Activated CD8-positive, alpha-beta memory T cell treated with anti-CD3 and anti-CD28 coated beads, Interleukin-2, amount 10 ng/mL, durations not matched to agents 7 days and 5 days (primary cell): ENCODE measurements around the gene TAP1. TPM values are rescaled to one million over a fixed set of nuclear protein-coding genes. Genes with fewer than 3 reads are reported as not detected.
"Not testable (repeated sequence)": the region's sequence is repeated elsewhere in the genome, so short reads cannot be mapped to it uniquely, and the experiment has no call there.

Experiments
- ATAC-seq: fragments of 150-1000 bp; cut with Tn5 transposase; one replicate; pipeline ENCODE4 v1.10.0; 2021; ENCODE audit warnings: moderate library complexity
- CTCF ChIA-PET: fragments of 350-600 bp; sonication (Branson Sonifier 250); formaldehyde crosslinking; loops from one replicate; lab custom pipeline; 2021; ENCODE audit warnings: antibody characterized with exemption; lab: Charles Lee
- DNase-seq: peaks from one replicate; pipeline ENCODE4 v3.0.0-alpha.2; 2020
- H3K27ac Mint-ChIP-seq: one replicate; pipeline ENCODE4 v1.8.0; 2021; ENCODE audit warnings: mild to moderate bottlenecking, mixed read lengths
- H3K27me3 Mint-ChIP-seq: one replicate; pipeline ENCODE4 v1.8.0; 2021; ENCODE audit warnings: mixed read lengths
- H3K36me3 Mint-ChIP-seq: one replicate; pipeline ENCODE4 v1.8.0; 2021; ENCODE audit warnings: mild to moderate bottlenecking, mixed read lengths
- H3K4me1 Mint-ChIP-seq: one replicate; pipeline ENCODE4 v1.8.0; 2021; ENCODE audit warnings: mixed read lengths
- H3K4me3 Mint-ChIP-seq: one replicate; pipeline ENCODE4 v1.8.0; 2021; ENCODE audit warnings: mild to moderate bottlenecking, moderate library complexity, mixed read lengths
- H3K9me3 Mint-ChIP-seq: one replicate; pipeline ENCODE4 v1.8.0; 2022; ENCODE audit warnings: low read depth, mixed read lengths
- total RNA-seq, 2 experiments: library from RNA; stranded (reverse); gene quantifications; one replicate each; pipeline ENCODE4 v1.2.3, GENCODE V29; 2021

TAP1 gene
- total RNA-seq, 2 experiments from 2014 or later: 407 to 417 TPM

GRCh38 chr6:32880962-32881361 lies 27.5 kb upstream of the TAP1 start:
- CTCF ChIA-PET: interaction anchor here (8.0 to 8.5 kb wide), 2 partner anchors 12 to 104 kb away, joined by 40 to 46 read pairs; no protein-coding TSS in a partner anchor
- not testable (repeated sequence) for H3K4me3 Mint-ChIP-seq, ATAC-seq, H3K27ac Mint-ChIP-seq, H3K4me1 Mint-ChIP-seq, H3K36me3 Mint-ChIP-seq, H3K27me3 Mint-ChIP-seq, DNase-seq, H3K9me3 Mint-ChIP-seq

DNA sequence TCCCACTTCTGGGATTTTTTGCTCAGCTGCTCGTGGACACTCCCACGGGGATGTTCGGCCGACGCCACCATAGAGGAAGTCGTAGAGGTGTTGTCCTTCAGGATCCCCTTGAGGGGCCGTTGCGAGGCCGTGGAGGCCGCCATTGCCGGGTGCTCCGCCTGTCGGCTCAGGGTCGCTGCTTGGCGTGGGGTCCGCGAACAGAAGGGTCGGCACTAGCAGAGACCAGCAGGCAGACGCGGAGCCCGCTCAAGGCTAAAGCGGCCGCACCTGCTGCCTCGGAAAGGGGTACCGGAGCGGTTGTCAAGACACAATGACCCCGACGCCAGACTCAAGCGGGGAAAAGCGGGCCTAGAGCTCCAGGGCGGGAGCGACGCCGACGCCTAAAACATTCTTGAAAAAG lies 26.2 kb upstream of the TAP1 start:
- Mint-ChIP-seq H3K4me3 (no peak overlapping the region), H3K27ac (no peak overlapping the region), H3K9me3 (no peaks in the 10 kb centered on the region), H3K36me3 (peaks cover 3% of the 10 kb centered on the region), H3K4me1 (peaks cover 3% of the 10 kb centered on the region), H3K27me3 (peaks cover 9% of the 10 kb centered on the region)
- DNase-seq (no peak), ATAC-seq (no peak)
- CTCF ChIA-PET: interaction anchor here (1.0 to 8.5 kb wide), 3 partner anchors 10 to 105 kb away, joined by 3 to 46 read pairs (median 40); no protein-coding TSS in a partner anchor

DNA sequence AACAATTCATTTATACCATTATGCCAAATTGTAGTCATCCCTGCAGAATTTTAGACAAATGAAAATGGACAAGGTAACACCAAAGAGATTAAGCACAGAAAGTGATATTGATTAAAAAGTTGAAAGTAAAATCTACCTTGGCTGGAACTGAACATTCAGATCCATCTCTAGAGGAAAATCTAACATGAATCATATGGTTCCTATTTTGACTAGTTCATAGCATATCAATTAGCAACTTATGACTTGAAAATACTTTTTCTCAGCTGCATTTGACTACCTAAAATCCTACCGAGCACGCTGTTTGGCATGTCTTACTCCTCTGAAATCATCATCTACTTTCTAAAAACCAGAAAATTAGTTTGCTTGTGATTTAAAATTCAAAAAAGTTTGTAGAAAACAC lies 23.1 kb upstream of the TAP1 start:
- no peak overlapping the region for H3K27ac Mint-ChIP-seq
- peaks cover 3% of the 10 kb centered on the region for H3K9me3 Mint-ChIP-seq
- ATAC-seq (no peak), DNase-seq (no peak)
- peaks cover 2% of the 10 kb centered on the region for H3K4me1 Mint-ChIP-seq
- H3K27me3 Mint-ChIP-seq: peaks cover 12% of the 10 kb centered on the region
- CTCF ChIA-PET: interaction anchor here (1.0 to 15.4 kb wide), 7 partner anchors 7 to 108 kb away, joined by 3 to 289 read pairs (median 7); partner anchors contain the start of genes PSMB8 and TAP2
- H3K36me3 Mint-ChIP-seq: peaks cover 11% of the 10 kb centered on the region
- H3K4me3 Mint-ChIP-seq: no peak overlapping the region

- not testable (repeated sequence) for H3K27ac Mint-ChIP-seq, H3K36me3 Mint-ChIP-seq, H3K9me3 Mint-ChIP-seq, DNase-seq, H3K4me1 Mint-ChIP-seq, H3K4me3 Mint-ChIP-seq, ATAC-seq
- CTCF ChIA-PET: interaction anchor here (8.5 to 15.4 kb wide), 2 partner anchors 32 to 111 kb away, joined by 46 to 289 read pairs; partner anchors contain the start of genes PSMB8 and TAP2
- H3K27me3 Mint-ChIP-seq: peaks cover 22% of the 10 kb centered on the region
Observed at GRCh38 chr6:32873947-32874346, 20.4 kb upstream of the TAP1 start.

DNA sequence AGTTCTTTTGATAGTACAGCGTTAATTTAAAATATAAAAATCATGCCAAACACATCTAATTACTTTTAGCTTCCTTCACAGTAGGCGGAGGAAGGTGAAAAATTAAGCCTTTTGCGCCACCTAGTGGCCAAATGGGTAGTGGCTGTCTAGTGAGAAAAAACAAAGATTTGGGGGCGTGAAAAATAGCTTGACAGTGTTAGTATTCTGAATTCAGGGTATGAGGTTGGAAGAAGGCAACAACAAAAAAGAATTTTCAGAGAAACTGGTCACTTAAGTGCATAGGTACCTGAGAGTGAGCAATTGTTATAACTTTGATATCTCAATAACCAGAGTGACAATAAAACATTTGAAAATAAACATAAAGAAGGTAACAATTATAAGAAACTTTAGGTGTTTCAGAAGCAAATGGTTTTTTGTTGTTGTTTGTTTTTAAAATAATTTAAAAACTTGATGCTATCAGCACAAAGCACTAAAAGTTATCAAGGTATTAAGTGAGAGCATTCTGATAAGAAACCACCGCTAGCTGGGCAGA lies 14.8 kb upstream of the TAP1 start:
- CTCF ChIA-PET: interaction anchor here (0.7 to 15.4 kb wide), 43 partner anchors 12 to 459 kb away, joined by 3 to 289 read pairs (median 6); partner anchors contain the start of genes BRD2, HLA-DMA, HLA-DMB and HLA-DRA
- H3K27me3 Mint-ChIP-seq: peaks cover 9% of the 10 kb centered on the region
- H3K4me3 Mint-ChIP-seq: no peak overlapping the region
- peaks cover 34% of the 10 kb centered on the region for H3K4me1 Mint-ChIP-seq
- no peak overlapping the region for H3K27ac Mint-ChIP-seq
- peak; percentile 85 for ATAC-seq
- peaks cover 13% of the 10 kb centered on the region for H3K36me3 Mint-ChIP-seq
- no peaks in the 10 kb centered on the region for H3K9me3 Mint-ChIP-seq
- peak; percentile 91 for DNase-seq

GRCh38 chr6:32867554-32868256 lies 14.2 kb upstream of the TAP1 start:
- no peaks in the 10 kb centered on the region for H3K9me3 Mint-ChIP-seq
- H3K4me1 Mint-ChIP-seq: peaks cover 38% of the 10 kb centered on the region
- CTCF ChIA-PET: interaction anchor here (0.7 to 15.4 kb wide), 43 partner anchors 11 to 458 kb away, joined by 3 to 289 read pairs (median 6); partner anchors contain the start of genes BRD2, HLA-DMA, HLA-DMB and HLA-DRA
- peaks cover 9% of the 10 kb centered on the region for H3K27me3 Mint-ChIP-seq
- H3K4me3 Mint-ChIP-seq: no peak overlapping the region
- ATAC-seq (peak; percentile 35), DNase-seq (no peak)
- H3K27ac Mint-ChIP-seq: peak overlapping the region; percentile 84
- H3K36me3 Mint-ChIP-seq: peaks cover 14% of the 10 kb centered on the region

- H3K4me3 Mint-ChIP-seq: no peak overlapping the region
- ATAC-seq: peak; percentile 62
Observed at GRCh38 chr6:32867022-32867477, 13.5 kb upstream of the TAP1 start.

DNA sequence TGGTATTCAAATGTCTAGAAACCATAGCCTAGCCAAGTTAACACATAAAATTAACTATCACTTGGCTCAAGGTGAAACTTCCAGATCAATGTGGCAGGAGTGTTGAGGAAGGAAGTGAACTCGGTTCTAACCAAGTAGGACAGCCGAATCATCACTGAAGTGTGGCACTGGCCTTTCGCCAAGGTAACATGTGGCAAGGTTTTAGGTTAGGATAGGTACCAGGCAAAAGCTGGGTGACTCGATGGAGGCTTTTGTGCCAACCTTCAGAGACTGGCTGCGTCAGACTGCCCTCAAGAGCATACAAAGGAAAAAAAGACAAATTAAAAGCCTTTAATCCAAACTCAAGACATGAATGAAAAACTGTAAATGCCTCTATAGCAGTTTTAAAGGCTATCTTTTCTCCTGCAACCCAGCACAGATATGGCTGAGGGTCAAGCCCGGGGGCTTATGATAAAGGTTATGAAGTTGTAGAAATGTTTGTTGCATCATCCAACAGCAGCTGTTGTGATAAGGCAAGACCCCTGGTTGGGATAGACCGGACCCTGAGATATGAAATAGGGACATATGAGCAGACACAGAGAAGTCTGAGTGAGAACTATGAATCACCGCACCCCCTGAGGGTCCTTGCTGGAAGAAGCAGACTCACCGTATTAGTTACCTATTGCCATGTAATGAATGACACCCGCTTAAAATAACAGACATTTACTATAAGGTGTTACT lies 12.4 kb upstream of the TAP1 start:
- H3K4me3 Mint-ChIP-seq: no peak overlapping the region
- H3K36me3 Mint-ChIP-seq: peaks cover 23% of the 10 kb centered on the region
- no peak for DNase-seq
- H3K27me3 Mint-ChIP-seq: peaks cover 6% of the 10 kb centered on the region
- H3K27ac Mint-ChIP-seq: peak overlapping the region; percentile 84
- no peaks in the 10 kb centered on the region for H3K9me3 Mint-ChIP-seq
- CTCF ChIA-PET: interaction anchor here (4.5 to 15.4 kb wide), 2 partner anchors 9 to 24 kb away, joined by 124 to 289 read pairs; partner anchors contain the start of genes PSMB8, PSMB9, TAP1 and TAP2
- H3K4me1 Mint-ChIP-seq: peaks cover 42% of the 10 kb centered on the region
- no peak for ATAC-seq

More at GRCh38 chr6:32867022-32867477, 13.5 kb upstream of the TAP1 start:
- CTCF ChIA-PET: interaction anchor here (0.9 to 15.4 kb wide), 22 partner anchors 10 to 453 kb away, joined by 3 to 289 read pairs (median 8); partner anchors contain the start of genes BRD2, HLA-DMA, PSMB8 and PSMB9
- Mint-ChIP-seq H3K36me3 (peaks cover 15% of the 10 kb centered on the region), H3K27me3 (peaks cover 9% of the 10 kb centered on the region), H3K27ac (peak overlapping the region; percentile 84), H3K4me1 (peaks cover 38% of the 10 kb centered on the region), H3K9me3 (no peaks in the 10 kb centered on the region)
- no peak for DNase-seq

DNA sequence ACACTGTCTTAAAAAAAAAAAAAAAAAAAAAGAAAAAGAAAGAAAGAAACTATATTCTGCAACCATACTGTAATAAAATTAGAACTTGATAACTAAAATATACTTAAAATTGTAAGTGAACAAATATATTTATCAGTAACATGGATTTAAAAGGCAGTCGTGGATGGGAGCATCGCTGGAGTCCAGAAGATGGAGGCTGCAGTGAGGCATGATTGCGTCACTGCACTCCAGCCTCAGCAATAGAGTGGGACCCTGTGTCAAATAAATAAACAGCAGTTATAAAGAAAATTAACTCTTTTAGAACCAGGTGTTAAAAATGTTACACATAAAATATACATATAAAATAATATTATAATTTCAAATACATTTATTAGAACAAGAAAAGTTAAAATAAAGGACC lies 9.2 kb upstream of the TAP1 start:
- no peak overlapping the region for H3K27ac Mint-ChIP-seq
- no peak for DNase-seq
- no peak overlapping the region for H3K4me3 Mint-ChIP-seq
- peaks cover 59% of the 10 kb centered on the region for H3K4me1 Mint-ChIP-seq
- H3K36me3 Mint-ChIP-seq: peaks cover 49% of the 10 kb centered on the region
- CTCF ChIA-PET: interaction anchor here (0.6 to 15.4 kb wide), 4 partner anchors 12 to 122 kb away, joined by 3 to 289 read pairs (median 6); partner anchors contain the start of genes PSMB8 and TAP2
- H3K9me3 Mint-ChIP-seq: no peaks in the 10 kb centered on the region
- H3K27me3 Mint-ChIP-seq: no peaks in the 10 kb centered on the region
- no peak for ATAC-seq

DNA sequence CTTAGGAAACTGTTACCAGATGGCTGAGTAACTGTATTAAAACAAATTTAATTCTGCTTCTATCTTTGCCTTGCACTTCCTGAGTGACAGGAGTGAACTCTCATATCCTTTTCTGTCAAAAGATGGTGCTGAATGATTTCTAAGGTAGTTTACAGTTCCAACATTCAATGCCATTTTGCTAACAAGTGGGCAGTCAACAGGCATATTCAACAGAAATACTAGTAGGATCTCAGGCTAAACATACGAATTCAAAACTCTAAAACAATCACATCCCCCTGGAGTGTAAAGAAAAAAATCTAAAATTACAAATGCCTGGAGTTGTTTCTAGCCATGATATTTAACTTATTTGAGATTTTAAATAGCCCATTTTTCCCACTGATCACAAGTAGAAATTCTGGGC lies 7.2 kb upstream of the TAP1 start:
- Mint-ChIP-seq H3K36me3 (peaks cover 67% of the 10 kb centered on the region), H3K4me3 (no peak overlapping the region), H3K4me1 (peaks cover 59% of the 10 kb centered on the region), H3K27ac (peak overlapping the region; percentile 22), H3K27me3 (no peaks in the 10 kb centered on the region), H3K9me3 (no peaks in the 10 kb centered on the region)
- CTCF ChIA-PET: interaction anchor here (1.1 to 8.0 kb wide), 4 partner anchors 7 to 73 kb away, joined by 3 to 318 read pairs (median 64); partner anchors contain the start of gene TAP2
- DNase-seq: no peak
- no peak for ATAC-seq

GRCh38 chr6:32858194-32858593 lies 4.7 kb upstream of the TAP1 start:
- H3K27ac Mint-ChIP-seq: peak overlapping the region; percentile 67
- peaks cover 76% of the 10 kb centered on the region for H3K36me3 Mint-ChIP-seq
- DNase-seq (no peak), ATAC-seq (no peak)
- no peaks in the 10 kb centered on the region for H3K9me3 Mint-ChIP-seq
- CTCF ChIA-PET: interaction anchor here (1.3 to 8.0 kb wide), 9 partner anchors 9 to 663 kb away, joined by 3 to 318 read pairs (median 7); partner anchors contain the start of genes PSMB8 and TAP2
- H3K27me3 Mint-ChIP-seq: no peaks in the 10 kb centered on the region
- H3K4me1 Mint-ChIP-seq: peaks cover 56% of the 10 kb centered on the region
- H3K4me3 Mint-ChIP-seq: peak overlapping the region; percentile 28

GRCh38 chr6:32857156-32857891 lies 3.8 kb upstream of the TAP1 start:
- CTCF ChIA-PET: interaction anchor here (0.7 to 8.0 kb wide), 10 partner anchors 11 to 662 kb away, joined by 3 to 318 read pairs (median 6); partner anchors contain the start of genes HLA-DMA, PSMB8 and TAP2
- Mint-ChIP-seq H3K4me3 (peak overlapping the region; percentile 28), H3K9me3 (no peaks in the 10 kb centered on the region), H3K36me3 (peaks cover 77% of the 10 kb centered on the region), H3K4me1 (peaks cover 53% of the 10 kb centered on the region), H3K27ac (peak overlapping the region; percentile 67), H3K27me3 (no peaks in the 10 kb centered on the region)
- ATAC-seq (no peak), DNase-seq (no peak)
